ENCODE results near the gene PTPN14. TPM values are rescaled to one million over a fixed set of nuclear protein-coding genes. Genes with fewer than 3 reads are reported as not detected.

Gene PTPN14
- total RNA-seq, 4 donors from 2014 or later: 4.5 to 9.7 (median 7.1) TPM

DNA sequence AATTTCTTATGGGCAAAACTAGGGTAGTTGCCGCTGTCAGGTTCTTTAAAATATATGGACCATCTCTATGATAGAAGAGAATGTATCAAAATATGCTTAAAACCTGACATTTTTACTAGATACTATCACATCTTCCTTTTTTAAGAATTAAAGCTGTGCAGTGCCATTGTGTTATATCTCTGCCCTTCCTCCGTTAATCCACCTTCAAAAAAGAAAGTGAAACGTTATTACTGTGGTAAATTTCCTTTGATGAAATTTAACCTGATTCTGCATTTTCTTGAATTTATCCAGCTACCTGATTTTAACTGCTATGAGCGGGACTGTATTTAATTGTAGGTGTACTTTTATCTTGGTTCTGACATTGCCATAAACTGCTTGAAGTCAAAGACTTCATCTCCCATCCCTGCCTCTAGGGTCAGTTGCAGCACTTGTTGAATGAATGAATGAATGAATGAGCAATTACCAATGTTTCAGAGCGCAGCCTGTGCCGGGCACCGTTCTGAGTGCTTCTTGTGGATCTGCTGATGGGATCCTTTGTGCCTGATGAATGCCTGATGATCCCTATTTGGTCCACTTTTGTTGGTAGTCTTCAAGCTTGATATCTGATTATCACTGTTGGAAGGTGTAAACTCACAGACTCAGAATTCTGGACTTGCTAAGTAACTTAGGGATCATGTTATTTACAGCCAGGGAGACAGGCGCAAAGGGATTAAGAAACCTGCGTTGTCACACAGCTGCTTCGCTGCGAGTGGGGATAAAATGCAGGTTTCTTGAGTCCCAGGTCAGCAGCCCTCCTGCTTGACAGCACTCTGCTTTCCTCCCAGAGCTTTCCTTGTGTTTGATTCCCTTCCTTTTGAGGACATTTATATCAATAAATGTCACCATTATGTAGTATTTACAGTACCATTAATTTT is 240.4 kb downstream of the PTPN14 start:
- H3K9me3 ChIP-seq: no peaks in the 10 kb centered on the region
- WGBS, 2 donors (ENCODE audit: low coverage in 1 of 2): 79 to 83% methylated on average over 8 to 11 of the region's 11 CpGs
- intact Hi-C loops (cut with DNase I; ENCODE audit: low total_unique reads): no loop called here
- no peaks in the 10 kb centered on the region for H3K27me3 ChIP-seq
- TF ChIP-seq POLR2AphosphoS5 (IDR thresholded peaks at IDR 0.05) (no peak), POLR2A (IDR thresholded peaks at IDR 0.05) (no peak)
- TF ChIP-seq, protein P1, sequence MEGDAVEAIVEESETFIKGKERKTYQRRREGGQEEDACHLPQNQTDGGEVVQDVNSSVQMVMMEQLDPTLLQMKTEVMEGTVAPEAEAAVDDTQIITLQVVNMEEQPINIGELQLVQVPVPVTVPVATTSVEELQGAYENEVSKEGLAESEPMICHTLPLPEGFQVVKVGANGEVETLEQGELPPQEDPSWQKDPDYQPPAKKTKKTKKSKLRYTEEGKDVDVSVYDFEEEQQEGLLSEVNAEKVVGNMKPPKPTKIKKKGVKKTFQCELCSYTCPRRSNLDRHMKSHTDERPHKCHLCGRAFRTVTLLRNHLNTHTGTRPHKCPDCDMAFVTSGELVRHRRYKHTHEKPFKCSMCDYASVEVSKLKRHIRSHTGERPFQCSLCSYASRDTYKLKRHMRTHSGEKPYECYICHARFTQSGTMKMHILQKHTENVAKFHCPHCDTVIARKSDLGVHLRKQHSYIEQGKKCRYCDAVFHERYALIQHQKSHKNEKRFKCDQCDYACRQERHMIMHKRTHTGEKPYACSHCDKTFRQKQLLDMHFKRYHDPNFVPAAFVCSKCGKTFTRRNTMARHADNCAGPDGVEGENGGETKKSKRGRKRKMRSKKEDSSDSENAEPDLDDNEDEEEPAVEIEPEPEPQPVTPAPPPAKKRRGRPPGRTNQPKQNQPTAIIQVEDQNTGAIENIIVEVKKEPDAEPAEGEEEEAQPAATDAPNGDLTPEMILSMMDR (IDR thresholded peaks at IDR 0.05): no peak
- H3K4me3 ChIP-seq: no peak overlapping the region
- H3K4me1 ChIP-seq: no peaks in the 10 kb centered on the region
- H3K27ac ChIP-seq: no peak overlapping the region
- in situ Hi-C loops (cut with MboI; ENCODE audit: low pct_ligation_motif_present in 1 of 4, low pct_unique_long_range_greater_than_20kb in 1 of 4, low sequenced_read_pairs in 3 of 4): no loop called here
- DNase-seq: no peak
- H3K36me3 ChIP-seq: no peaks in the 10 kb centered on the region

DNA sequence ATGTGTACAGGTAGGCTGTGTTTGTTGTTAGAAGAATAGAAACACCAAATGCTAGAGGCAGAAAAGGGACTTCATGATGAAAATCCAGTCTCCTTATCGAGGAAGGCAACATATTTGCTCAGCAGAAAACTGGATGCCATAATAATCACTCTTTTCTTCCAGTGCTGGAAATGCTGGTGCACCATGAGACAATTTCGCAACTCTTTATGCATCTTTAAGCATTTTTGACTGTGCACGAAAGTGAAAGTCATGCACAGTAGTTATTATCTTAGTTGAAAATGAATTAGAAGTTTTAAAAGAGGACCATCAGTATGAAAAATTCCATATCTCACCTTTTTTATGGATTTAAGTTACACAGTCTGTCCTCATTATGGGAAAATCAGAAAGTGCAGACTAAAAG is 241.4 kb downstream of the PTPN14 start:
- in situ Hi-C loops (cut with MboI; ENCODE audit: low pct_ligation_motif_present in 1 of 4, low pct_unique_long_range_greater_than_20kb in 1 of 4, low sequenced_read_pairs in 3 of 4) (no loop called here), intact Hi-C loops (cut with DNase I; ENCODE audit: low total_unique reads) (no loop called here)
- H3K36me3 ChIP-seq: no peaks in the 10 kb centered on the region
- no peaks in the 10 kb centered on the region for H3K4me1 ChIP-seq
- WGBS, 2 donors (ENCODE audit: low coverage in 1 of 2): 68 to 71% methylated on average over 3 of the region's 3 CpGs
- H3K4me3 ChIP-seq: no peak overlapping the region
- no peak for DNase-seq
- H3K9me3 ChIP-seq: no peaks in the 10 kb centered on the region
- TF ChIP-seq EP300 (IDR thresholded peaks at IDR 0.05; ENCODE audit: low read depth) (no peak), POLR2A (IDR thresholded peaks at IDR 0.05) (no peak), POLR2AphosphoS5 (IDR thresholded peaks at IDR 0.05) (no peak)
- H3K27me3 ChIP-seq: no peaks in the 10 kb centered on the region
- H3K27ac ChIP-seq: no peak overlapping the region

DNA sequence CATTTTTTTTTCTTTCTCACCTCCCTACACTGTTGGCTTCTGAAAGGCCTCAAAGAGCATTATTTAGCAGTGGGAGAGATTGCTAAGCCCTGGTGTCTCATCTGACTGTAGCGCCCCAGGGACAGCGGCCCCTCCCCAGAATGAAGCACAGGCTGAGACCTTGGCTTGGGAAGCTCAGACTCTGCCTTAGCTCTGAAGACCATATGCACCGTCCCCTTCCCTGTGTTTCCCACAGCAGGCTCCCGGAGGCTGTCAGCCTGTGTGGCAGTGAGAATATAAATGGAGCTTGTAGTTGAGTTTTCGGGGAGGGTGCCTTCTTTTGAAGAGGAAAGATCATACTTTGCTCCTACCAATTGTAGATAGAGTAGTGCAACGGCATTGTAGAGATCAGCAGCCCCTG is 245.1 kb downstream of the PTPN14 start:
- intact Hi-C loops (cut with DNase I; ENCODE audit: low total_unique reads) (no loop called here), in situ Hi-C loops (cut with MboI; ENCODE audit: low pct_ligation_motif_present in 1 of 4, low pct_unique_long_range_greater_than_20kb in 1 of 4, low sequenced_read_pairs in 3 of 4) (no loop called here)
- no peaks in the 10 kb centered on the region for H3K36me3 ChIP-seq
- TF ChIP-seq EP300 (IDR thresholded peaks at IDR 0.05; ENCODE audit: low read depth) (no peak), POLR2A (IDR thresholded peaks at IDR 0.05) (no peak), POLR2AphosphoS5 (IDR thresholded peaks at IDR 0.05) (no peak)
- TF ChIP-seq, protein P1 (IDR thresholded peaks at IDR 0.05): no peak
- H3K27ac ChIP-seq: no peak overlapping the region
- H3K9me3 ChIP-seq: no peaks in the 10 kb centered on the region
- H3K4me3 ChIP-seq: no peak overlapping the region
- no peak for DNase-seq
- H3K4me1 ChIP-seq: no peaks in the 10 kb centered on the region
- no peaks in the 10 kb centered on the region for H3K27me3 ChIP-seq
- WGBS, 2 donors (ENCODE audit: low coverage in 1 of 2): 90% methylated on average over 6 of the region's 6 CpGs; no CpG with 5 or more reads in 1 of the 2 donors

DNA sequence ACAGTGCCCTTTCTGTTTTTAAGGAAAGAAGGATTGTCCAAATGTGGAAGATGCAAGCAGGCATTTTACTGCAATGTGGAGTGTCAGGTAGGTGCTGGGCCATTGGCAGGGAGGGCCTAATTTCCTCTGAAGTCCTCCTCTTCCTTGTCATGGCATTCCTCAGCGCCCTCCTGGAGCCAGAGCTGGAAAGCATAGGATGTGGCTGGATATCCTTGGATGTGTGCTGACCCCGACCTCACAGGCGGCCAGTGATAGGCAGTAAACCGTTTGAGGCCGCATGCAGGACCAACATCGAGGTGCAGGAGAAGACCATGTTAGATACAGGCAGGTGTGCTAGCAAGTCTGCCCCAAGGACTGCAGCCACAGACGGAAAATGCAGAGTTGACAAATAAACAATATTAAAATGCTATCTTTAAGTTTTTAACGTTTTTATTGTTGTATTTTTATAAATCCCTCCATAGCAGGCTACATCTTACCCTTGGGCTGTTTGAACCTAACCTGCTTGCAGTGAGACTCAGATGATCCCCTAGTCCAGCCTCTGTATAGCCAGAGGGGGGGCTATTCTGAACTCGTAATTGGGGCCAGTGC is 246.1 kb downstream of the PTPN14 start:
- H3K36me3 ChIP-seq: no peaks in the 10 kb centered on the region
- H3K9me3 ChIP-seq: no peaks in the 10 kb centered on the region
- DNase-seq: no peak
- no peak overlapping the region for H3K27ac ChIP-seq
- TF ChIP-seq POLR2AphosphoS5 (IDR thresholded peaks at IDR 0.05) (no peak), POLR2A (IDR thresholded peaks at IDR 0.05) (no peak), EP300 (IDR thresholded peaks at IDR 0.05; ENCODE audit: low read depth) (no peak)
- TF ChIP-seq, protein P1 (IDR thresholded peaks at IDR 0.05): no peak
- in situ Hi-C loops (cut with MboI; ENCODE audit: low pct_ligation_motif_present in 1 of 4, low pct_unique_long_range_greater_than_20kb in 1 of 4, low sequenced_read_pairs in 3 of 4): no loop called here
- WGBS, 2 donors (ENCODE audit: low coverage in 1 of 2): 85 to 93% methylated on average over 9 of the region's 9 CpGs
- no peak overlapping the region for H3K4me3 ChIP-seq
- intact Hi-C loops (cut with DNase I; ENCODE audit: low total_unique reads): no loop called here
- no peaks in the 10 kb centered on the region for H3K27me3 ChIP-seq
- H3K4me1 ChIP-seq: no peaks in the 10 kb centered on the region

All from transverse colon (tissue), 4 donors.